ENCODE data around the gene NSD2. TPM values are rescaled to one million over a fixed set of nuclear protein-coding genes. Genes with fewer than 3 reads are reported as not detected.

The NSD2 gene
- total and polyA plus RNA-seq, 9 of the 15 experiments (the other 6 are each of a cell fraction or from before 2014, with no cell fraction given), result 6.4 to 126 (median 58.8) TPM

DNA sequence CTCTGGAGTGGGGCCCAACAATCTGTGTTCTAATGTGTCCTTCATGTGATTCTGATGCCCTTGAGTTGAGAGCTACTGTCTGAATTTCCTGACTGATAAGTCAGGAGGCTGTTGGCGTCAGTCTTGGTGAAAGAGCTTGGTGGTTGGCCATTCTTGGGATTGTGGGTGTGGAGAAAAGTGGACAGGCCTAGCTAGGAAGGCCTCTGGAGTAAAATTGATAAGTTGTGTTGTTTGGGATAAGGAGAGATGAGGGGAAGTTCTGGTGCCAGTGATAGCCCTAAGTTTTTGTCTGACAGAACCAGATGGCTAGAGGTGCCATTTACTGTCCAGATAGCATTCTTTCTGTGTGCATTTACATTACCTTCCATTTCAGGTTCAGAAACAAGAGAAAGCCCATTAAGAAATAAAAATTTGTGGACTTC lies 11.7 kb downstream of the NSD2 start (continued):
- peak; percentile 63 for TF ChIP-seq CCNT2 (IDR thresholded peaks at IDR 0.05; ENCODE audit: borderline replicate concordance, extremely low read depth, insufficient read length, low read depth, low read length)
- TF ChIP-seq RBM39 (optimal IDR thresholded peaks at IDR 0.05; ENCODE audit: low read depth, low read length), result no peak

GRCh38 chr4:1883583-1883982 lies 12.4 kb downstream of the NSD2 start:
- DNase-seq (ENCODE audit: extremely low read depth in 1 of 4, low spot score in 3 of 4), result peak; percentile 47 to 85 (median 60)
- H3K4me2 ChIP-seq (ENCODE audit: insufficient read depth, low read length), result peak overlapping the region; percentile 67
- H3K79me2 ChIP-seq (ENCODE audit: control insufficient read depth, insufficient read depth, low read length), result peaks cover 97% of the 10 kb centered on the region
- H3K27me3 ChIP-seq (ENCODE audit: control insufficient read depth in 2 of 2, insufficient read depth in 2 of 2, low read length in 2 of 2), result no peaks in the 10 kb centered on the region
- H2AFZ ChIP-seq (ENCODE audit: low read depth, low read length), result no peak overlapping the region
- ChIA-PET POLR2A (interaction anchor here (0.6 to 3.3 kb wide), 7 partner anchors 10 to 148 kb away, joined by 3 to 28 read pairs (median 5); partner anchors contain the start of gene NSD2), CTCF (ENCODE audit: low intra/inter-chr PET ratio) (no interaction called here)
- intact Hi-C loops (cut with micrococcal nuclease), result no loop called here
- peaks cover 30% of the 10 kb centered on the region for H4K20me1 ChIP-seq (replicated peaks; ENCODE audit: control insufficient read depth, insufficient read depth, low read length)
- peak; percentile 69 for FAIRE-seq
- no peaks in the 10 kb centered on the region for H3K9me3 ChIP-seq (replicated peaks; ENCODE audit: control insufficient read depth, insufficient read depth, low read depth, low read length)
- H3K4me1 ChIP-seq (replicated peaks in 1 of 2; ENCODE audit: control insufficient read depth in 2 of 2, insufficient read depth in 2 of 2, low read length in 2 of 2), result peaks cover 55 to 81% of the 10 kb centered on the region in 2 experiments
- peak; percentile 54 for ATAC-seq
- in situ Hi-C loops (cut with MboI), result no loop called here
- H3K36me3 ChIP-seq (ENCODE audit: control insufficient read depth, insufficient read depth, low read length), result peaks cover 23% of the 10 kb centered on the region
- peak overlapping the region; percentile 16 to 60; a peak in 1 of 4 replicates for H3K9ac ChIP-seq (ENCODE audit: insufficient read depth in 1 of 2, low read depth in 2 of 2, low read length in 2 of 2)
- BruUV-seq (replicated peaks), result no TSS peak
- H3K27ac ChIP-seq (ENCODE audit: extremely low read depth, low read depth, low read length), result peak overlapping the region; percentile 73
- no peaks in the 10 kb centered on the region for H3K9me1 ChIP-seq (ENCODE audit: control insufficient read depth, insufficient read depth, low read length)
- WGBS (ENCODE audit: insufficient coverage, low coverage, missing lambda C conversion rate), result 23% methylated on average over 7 of the region's 8 CpGs
- no peak overlapping the region for H3K4me3 ChIP-seq
- TF ChIP-seq CBFA2T3 (IDR thresholded peaks at IDR 0.05) (peak; percentile 84), E2F6 (IDR thresholded peaks at IDR 0.05; ENCODE audit: borderline replicate concordance in 1 of 2, extremely low read depth in 1 of 2, insufficient read depth in 1 of 2, insufficient read length in 1 of 2, low read depth in 1 of 2, low read length in 1 of 2, poor library complexity in 1 of 2, severe bottlenecking in 1 of 2) (peak in 1 of 2 experiments; percentile 54), ZNF175 (CRISPR knock-in tag; IDR thresholded peaks at IDR 0.05; ENCODE audit: low read depth) (no peak), SP2 (IDR thresholded peaks at IDR 0.05; ENCODE audit: extremely low read depth, low read depth, low read length, poor library complexity, severe bottlenecking) (no peak), CBFA2T2 (conservative IDR thresholded peaks at IDR 0.05) (peak; percentile 77), ZBTB33 (CRISPR knock-in tag; IDR thresholded peaks at IDR 0.05) (0 out of 2 replicates have a peak, but pooled peaks have one; percentile 38), ZNF263 (CRISPR knock-in tag; IDR thresholded peaks at IDR 0.05; ENCODE audit: borderline replicate concordance) (no peak), SRF (CRISPR knock-in tag; IDR thresholded peaks at IDR 0.05) (no peak), TFE3 (CRISPR knock-in tag; IDR thresholded peaks at IDR 0.05) (no peak)
- TF ChIP-seq, protein P1, sequence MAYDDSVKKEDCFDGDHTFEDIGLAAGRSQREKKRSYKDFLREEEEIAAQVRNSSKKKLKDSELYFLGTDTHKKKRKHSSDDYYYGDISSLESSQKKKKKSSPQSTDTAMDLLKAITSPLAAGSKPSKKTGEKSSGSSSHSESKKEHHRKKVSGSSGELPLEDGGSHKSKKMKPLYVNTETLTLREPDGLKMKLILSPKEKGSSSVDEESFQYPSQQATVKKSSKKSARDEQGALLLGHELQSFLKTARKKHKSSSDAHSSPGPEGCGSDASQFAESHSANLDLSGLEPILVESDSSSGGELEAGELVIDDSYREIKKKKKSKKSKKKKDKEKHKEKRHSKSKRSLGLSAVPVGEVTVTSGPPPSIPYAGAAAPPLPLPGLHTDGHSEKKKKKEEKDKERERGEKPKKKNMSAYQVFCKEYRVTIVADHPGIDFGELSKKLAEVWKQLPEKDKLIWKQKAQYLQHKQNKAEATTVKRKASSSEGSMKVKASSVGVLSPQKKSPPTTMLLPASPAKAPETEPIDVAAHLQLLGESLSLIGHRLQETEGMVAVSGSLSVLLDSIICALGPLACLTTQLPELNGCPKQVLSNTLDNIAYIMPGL (CRISPR knock-in tag; IDR thresholded peaks at IDR 0.05), result no peak

All from K562 (cell line).